A549 (cell line): Measurements from ENCODE around the gene CLPTM1.

Experiments
- CBX2 ChIP-seq: fragments of 200-600 bp; sonication (generic); IDR thresholded peaks from 2 replicates; pipeline ENCODE4 v1.6.1; 2016; ENCODE audit warnings: low read depth, mild to moderate bottlenecking, borderline replicate concordance
- EP300 ChIP-seq, 2 experiments: fragments of >200 bp; sonication (Bioruptor Twin); formaldehyde crosslinking; IDR thresholded peaks; 2 replicates in 1 of 2; 3 replicates in 1 of 2; pipeline ENCODE4 v1.6.1; 2016 to 2017
- KDM5A ChIP-seq: fragments of 200-600 bp; sonication (generic); IDR thresholded peaks from 2 replicates; pipeline ENCODE4 v1.6.1; 2016; ENCODE audit warnings: antibody characterized with exemption, mild to moderate bottlenecking
- MAFK ChIP-seq: fragments of 450-650 bp; IDR thresholded peaks from 2 replicates; pipeline ENCODE4 v1.6.1; 2014; ENCODE audit not compliant: partially characterized antibody
- POLR2A ChIP-seq: IDR thresholded peaks from 2 replicates; pipeline ENCODE4 v1.6.1; 2012; ENCODE audit warnings: mild to moderate bottlenecking, low read length
- RCOR1 ChIP-seq: fragments of 150-350 bp; IDR thresholded peaks from 2 replicates; pipeline ENCODE4 v1.6.1; 2014; ENCODE audit warnings: antibody characterized with exemption, low read length, low read depth
- REST ChIP-seq: fragments of 200-600 bp; sonication (generic); IDR thresholded peaks from 2 replicates; pipeline ENCODE4 v1.6.1; 2016; ENCODE audit warnings: antibody characterized with exemption, mild to moderate bottlenecking, moderate library complexity
- RNF2 ChIP-seq: fragments of 200-600 bp; sonication (generic); IDR thresholded peaks from 2 replicates; pipeline ENCODE4 v1.6.1; 2016; ENCODE audit warnings: low read depth, mild to moderate bottlenecking, antibody characterized with exemption, moderate library complexity, borderline replicate concordance
- TF ChIP-seq, protein P1 (sequence below): IDR thresholded peaks from 2 replicates; pipeline ENCODE4 v1.6.1; 2012

- TF ChIP-seq RNF2, result no peak
- TF ChIP-seq RCOR1, result no peak
- TF ChIP-seq MAFK, result no peak
- no peak for TF ChIP-seq EP300 (IDR thresholded peaks at IDR 0.05)
- TF ChIP-seq, protein P1, sequence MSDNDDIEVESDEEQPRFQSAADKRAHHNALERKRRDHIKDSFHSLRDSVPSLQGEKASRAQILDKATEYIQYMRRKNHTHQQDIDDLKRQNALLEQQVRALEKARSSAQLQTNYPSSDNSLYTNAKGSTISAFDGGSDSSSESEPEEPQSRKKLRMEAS, result no peak
- no peak for TF ChIP-seq KDM5A
- no peak for TF ChIP-seq POLR2A
- no peak for TF ChIP-seq CBX2
- no peak for TF ChIP-seq REST
Measured at GRCh38 chr19:45027371-45027770, 72.2 kb downstream of the CLPTM1 start.
